K562 (cell line): ENCODE results near the gene MYH11. TPM values are rescaled to one million over a fixed set of nuclear protein-coding genes. Genes with fewer than 3 reads are reported as not detected.

Experiments
- ATAC-seq: fragments of 200-7000 bp; cut with Tn5 transposase; 3 replicates; pipeline ENCODE4 v1.9.1; 2020; ENCODE audit warnings: moderate library complexity
- BruUV-seq: library from RNA; stranded (reverse); fragments of 400-500 nt; replicated peaks from 2 replicates; lab custom pipeline; 2021; lab: Mats Ljungman, UMichigan
- CTCF ChIA-PET: fragments of 300-600 bp; formaldehyde crosslinking; extraction: SDS; loops from one replicate; lab custom pipeline; 2021; ENCODE audit warnings: low intra/inter-chr PET ratio; lab: Yijun Ruan, JAX
- POLR2A ChIA-PET: fragments of 300-600, 350-650 bp; sonication (Branson Sonifier 250); formaldehyde crosslinking; extraction: SDS; loops from one replicate; lab custom pipeline; 2021; ENCODE audit warnings: antibody characterized with exemption, inconsistent platforms; lab: Yijun Ruan, JAX
- DNase-seq, 4 experiments: peaks; one replicate each; pipeline versions ENCODE4 v3.0.0 to v3.0.0-alpha.2; 2011 to 2018; ENCODE audit warnings: low spot score in 3 of 4, mixed read lengths in 3 of 4; ENCODE audit errors: extremely low read depth in 1 of 4
- FAIRE-seq: peaks from 2 replicates; lab custom pipeline; 2011; peaks lifted over from hg19 to GRCh38; lab: Jason Lieb, UNC
- H2AFZ ChIP-seq: 2 replicates; pipeline ENCODE4 v1.6.0; 2011; ENCODE audit warnings: low read depth, low read length, control low read depth, inconsistent platforms
- H3K27ac ChIP-seq: fragments of 200-600 bp; 3 replicates; pipeline ENCODE4 v1.8.0; 2011; ENCODE audit warnings: low read depth, mild to moderate bottlenecking, control low read depth, inconsistent platforms, low read length, moderate library complexity, mixed read lengths; ENCODE audit errors: extremely low read depth
- H3K27me3 ChIP-seq, 2 experiments: fragments of 300-600 bp in 1 of 2; 2 replicates in 1 of 2; 3 replicates in 1 of 2; pipeline versions ENCODE4 v1.6.0 to v1.8.0; 2011; ENCODE audit warnings: inconsistent platforms in 2 of 2, low read length in 2 of 2, mild to moderate bottlenecking in 1 of 2, mixed read lengths in 1 of 2, moderate library complexity in 1 of 2; ENCODE audit not compliant: control insufficient read depth in 2 of 2, insufficient read depth in 2 of 2
- H3K36me3 ChIP-seq: fragments of 300-600 bp; 3 replicates; pipeline ENCODE4 v1.8.0; 2011; ENCODE audit warnings: mild to moderate bottlenecking, low read length, inconsistent platforms; ENCODE audit not compliant: control insufficient read depth, insufficient read depth
- H3K4me1 ChIP-seq, 2 experiments: fragments of 200-600 bp in 1 of 2; replicated peaks in 1 of 2; 2 replicates in 1 of 2; 3 replicates in 1 of 2; pipeline versions ENCODE4 v1.5.1 to v1.8.0; 2011; ENCODE audit warnings: inconsistent platforms in 2 of 2, low read length in 2 of 2, mild to moderate bottlenecking in 1 of 2, mixed read lengths in 1 of 2, moderate library complexity in 1 of 2; ENCODE audit not compliant: control insufficient read depth in 2 of 2, insufficient read depth in 2 of 2
- H3K4me2 ChIP-seq: 2 replicates; pipeline ENCODE4 v1.6.1; 2011; ENCODE audit warnings: low read length, control low read depth, inconsistent platforms, mixed read lengths; ENCODE audit not compliant: insufficient read depth
- H3K4me3 ChIP-seq: fragments of 200-600 bp; sonication (generic), shearing (Covaris generic); 2 replicates; pipeline ENCODE4 v1.5.1; 2016; ENCODE audit warnings: control low read depth, inconsistent platforms
- H3K79me2 ChIP-seq: fragments of 200-600 bp; 3 replicates; pipeline ENCODE4 v1.8.0; 2011; ENCODE audit warnings: low read length, inconsistent platforms; ENCODE audit not compliant: control insufficient read depth, insufficient read depth
- H3K9ac ChIP-seq, 2 experiments: 2 replicates each; pipeline versions ENCODE4 v1.6.0 to v1.6.1; 2011; ENCODE audit warnings: low read depth in 2 of 2, low read length in 2 of 2, control low read depth in 1 of 2, inconsistent platforms in 1 of 2, mild to moderate bottlenecking in 1 of 2, mixed read lengths in 1 of 2; ENCODE audit not compliant: insufficient read depth in 1 of 2
- H3K9me1 ChIP-seq: one replicate; pipeline ENCODE4 v1.6.0; 2011; ENCODE audit warnings: inconsistent platforms, mild to moderate bottlenecking, low read length, moderate library complexity; ENCODE audit not compliant: control insufficient read depth, insufficient read depth
- H3K9me3 ChIP-seq: replicated peaks from 2 replicates; pipeline ENCODE4 v1.5.1; 2011; ENCODE audit warnings: low read depth, low read length, inconsistent platforms; ENCODE audit not compliant: control insufficient read depth, insufficient read depth
- H4K20me1 ChIP-seq: replicated peaks from 2 replicates; pipeline ENCODE4 v1.6.1; 2011; ENCODE audit warnings: low read length, inconsistent platforms, mixed read lengths; ENCODE audit not compliant: control insufficient read depth, insufficient read depth
- NR1H2 ChIP-seq: sonication (generic); formaldehyde crosslinking; IDR thresholded peaks from 2 replicates; pipeline ENCODE4 v1.4.0; 2020; ENCODE audit warnings: mild to moderate bottlenecking, missing genetic modification reagents
- SREBF2 ChIP-seq: sonication (generic); formaldehyde crosslinking; IDR thresholded peaks from 2 replicates; pipeline ENCODE4 v1.4.0; 2020; ENCODE audit warnings: mild to moderate bottlenecking, missing genetic modification reagents
- ZBED1 ChIP-seq: IDR thresholded peaks from 2 replicates; pipeline ENCODE4 v1.6.1; 2014
- ZBTB17 ChIP-seq: fragments of 450-650 bp; formaldehyde crosslinking; IDR thresholded peaks from 2 replicates; pipeline ENCODE4 v1.4.0; 2020; ENCODE audit warnings: mild to moderate bottlenecking
- WGBS: fragments of 100-300 bp; shearing (Covaris generic); methylation state at CpG from one replicate; pipeline ENCODE4 v1.1.6; 2016; ENCODE audit warnings: low coverage, mixed read lengths; ENCODE audit not compliant: insufficient coverage; ENCODE audit errors: missing lambda C conversion rate; 5-methylcytosine and 5-hydroxymethylcytosine counted together
- in situ Hi-C: fragments of 300-500 bp; cut with MboI; formaldehyde crosslinking; loops from 4 replicates; pipeline ENCODE4 v1.15.0; 2018; ENCODE audit warnings: inconsistent platforms, mixed read lengths
- intact Hi-C: fragments of 100-400 bp; cut with micrococcal nuclease; formaldehyde crosslinking; loops from 2 replicates; pipeline ENCODE4 v1.14.2; 2022
- polyA plus RNA-seq, 8 experiments: library from polyadenylated mRNA; depleted of rRNA in 4 of 8; stranded (reverse) in 5 of 8; unstranded in 3 of 8; fragments of >200 nt; fragmentation: Nextera tagmentation in 2 of 8; fragmentation: Illumina TruSeq in 1 of 8; extraction: Ambion mirVana in 2 of 8; extraction: Trizol in 1 of 8; gene quantifications; 2 replicates each; pipeline versions ENCODE4 v1.2.1 to v1.2.3, GENCODE V29; 2011 to 2014; ENCODE audit warnings: inconsistent platforms in 1 of 8, missing spikeins in 1 of 8
- total RNA-seq, 7 experiments: library from RNA; depleted of rRNA in 6 of 7; stranded (reverse); fragments of >200 nt in 6 of 7; fragmentation: Illumina TruSeq in 2 of 7; extraction: Trizol in 2 of 7; gene quantifications; 2 replicates each; pipeline versions ENCODE4 v1.2.1 to v1.2.3, GENCODE V29; 2011 to 2021; ENCODE audit warnings: low replicate concordance in 1 of 7
- TF ChIP-seq, protein P1 (sequence below): fragments of 250-450 bp; sonication (Bioruptor Pico); IDR thresholded peaks from 2 replicates; pipeline ENCODE4 v1.5.0; 2021; ENCODE audit warnings: mild to moderate bottlenecking, moderate library complexity
- TF ChIP-seq, protein P2 (sequence below): sonication (generic); formaldehyde crosslinking; IDR thresholded peaks from 2 replicates; pipeline ENCODE4 v1.5.0; 2020; ENCODE audit warnings: missing genetic modification reagents

The MYH11 gene
- total and polyA plus RNA-seq, 9 of the 15 experiments (the other 6 are each of a cell fraction or from before 2014, with no cell fraction given): 0.05 to 0.47 (median 0.08) TPM; not detected in 5

DNA sequence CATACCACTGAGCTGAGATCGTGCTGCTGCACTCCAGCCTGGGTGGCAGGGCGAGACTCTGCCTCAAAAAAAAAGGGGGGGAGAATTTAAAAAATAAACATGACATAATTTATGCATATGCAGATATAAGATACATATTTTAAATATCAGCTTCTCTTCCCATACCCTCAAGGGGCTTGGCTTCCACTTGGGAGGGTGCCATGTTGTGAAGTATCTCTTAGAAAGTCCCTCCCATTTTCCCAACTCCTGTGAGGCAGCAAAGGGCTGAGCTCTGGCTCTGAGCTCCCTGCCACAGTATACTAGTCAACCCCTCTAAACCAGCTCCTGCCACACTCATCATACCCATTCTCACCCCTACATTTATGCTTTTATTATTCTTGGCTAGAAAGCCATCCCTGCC lies 39.4 kb downstream of the MYH11 start:
- ChIA-PET POLR2A (interaction anchor here (1.0 to 1.6 kb wide), 2 partner anchors 25 to 33 kb away, joined by 3 to 4 read pairs; no protein-coding TSS in a partner anchor), CTCF (no interaction called here)
- no peak overlapping the region for H3K4me3 ChIP-seq
- no peaks in the 10 kb centered on the region for H3K36me3 ChIP-seq
- no peaks in the 10 kb centered on the region for H3K9me1 ChIP-seq
- no peak overlapping the region for H3K4me2 ChIP-seq
- H3K79me2 ChIP-seq: no peaks in the 10 kb centered on the region
- no peaks in the 10 kb centered on the region for H3K4me1 ChIP-seq
- BruUV-seq: no TSS peak
- H3K27ac ChIP-seq: no peak overlapping the region
- no peak overlapping the region for H3K9ac ChIP-seq
- no peak for ATAC-seq
- DNase-seq: no peak
- intact Hi-C loops: no loop called here
- H3K9me3 ChIP-seq: peaks cover 3% of the 10 kb centered on the region; the same call in 1 of the 2 replicates
- peaks cover 4 to 12% of the 10 kb centered on the region in 2 experiments; a peak in 4 of 5 replicates for H3K27me3 ChIP-seq
- FAIRE-seq: no peak
- TF ChIP-seq, protein P1, sequence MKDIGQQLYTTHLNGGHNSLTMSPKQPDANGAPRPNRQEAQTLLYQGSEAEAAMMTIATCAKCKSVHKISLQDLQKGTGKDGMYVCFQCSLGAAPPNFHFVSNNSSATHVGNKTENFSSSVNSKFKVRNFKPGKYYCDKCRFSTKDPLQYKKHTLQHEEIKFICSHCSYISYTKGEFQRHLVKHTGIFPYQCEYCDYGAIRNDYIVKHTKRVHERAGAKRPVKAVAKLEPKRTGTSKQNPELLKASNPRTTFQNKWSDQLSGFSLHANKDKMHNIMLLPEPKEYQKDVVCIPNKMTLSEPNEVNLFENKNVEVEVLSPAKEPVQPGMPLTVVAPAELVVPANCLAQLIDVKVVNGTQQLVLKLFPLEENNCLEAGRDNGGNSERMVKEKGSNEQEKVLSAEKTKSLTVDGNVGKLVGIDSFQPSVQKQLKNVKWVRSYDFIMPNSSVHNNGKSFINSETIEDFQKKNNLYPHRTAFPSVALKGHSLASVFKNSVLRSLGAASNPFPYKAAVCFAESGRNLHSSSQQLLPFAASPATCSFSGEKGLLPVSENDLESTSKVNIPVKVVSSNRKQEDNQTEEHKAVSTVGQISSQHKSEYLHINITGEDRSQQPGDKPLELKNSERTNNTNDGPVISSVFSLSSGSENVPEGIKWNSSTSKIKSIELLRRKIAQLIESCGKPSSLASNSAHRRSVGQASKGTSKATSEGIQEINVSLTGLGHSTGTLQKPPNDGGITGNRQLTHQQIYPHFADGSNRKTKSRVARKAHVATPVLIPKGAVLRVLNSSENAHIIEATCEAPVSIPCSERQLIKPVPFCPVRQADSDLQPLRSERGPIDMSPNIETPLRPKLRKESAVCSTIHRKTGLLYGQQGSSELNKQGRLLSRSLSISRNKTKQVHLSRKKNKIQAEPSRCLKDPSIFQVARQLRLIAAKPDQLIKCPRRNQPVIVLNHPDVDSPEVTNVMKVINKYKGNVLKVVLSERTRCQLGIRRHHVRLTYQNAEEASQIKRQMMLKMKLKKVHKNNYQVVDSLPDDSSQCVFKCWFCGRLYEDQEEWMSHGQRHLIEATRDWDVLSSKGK (CRISPR knock-in tag): no peak
- TF ChIP-seq ZBED1 (no peak), NR1H2 (CRISPR knock-in tag) (no peak), ZBTB17 (no peak), SREBF2 (CRISPR knock-in tag) (no peak)
- TF ChIP-seq, protein P2, sequence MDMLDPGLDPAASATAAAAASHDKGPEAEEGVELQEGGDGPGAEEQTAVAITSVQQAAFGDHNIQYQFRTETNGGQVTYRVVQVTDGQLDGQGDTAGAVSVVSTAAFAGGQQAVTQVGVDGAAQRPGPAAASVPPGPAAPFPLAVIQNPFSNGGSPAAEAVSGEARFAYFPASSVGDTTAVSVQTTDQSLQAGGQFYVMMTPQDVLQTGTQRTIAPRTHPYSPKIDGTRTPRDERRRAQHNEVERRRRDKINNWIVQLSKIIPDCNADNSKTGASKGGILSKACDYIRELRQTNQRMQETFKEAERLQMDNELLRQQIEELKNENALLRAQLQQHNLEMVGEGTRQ (CRISPR knock-in tag): no peak
- TF ChIP-seq, all 486 proteins: peak for 0
- in situ Hi-C loops: no loop called here
- H2AFZ ChIP-seq: no peak overlapping the region
- 4% methylated on average over 2 of the region's 2 CpGs for WGBS
- no peaks in the 10 kb centered on the region for H4K20me1 ChIP-seq
